ENCODE data around the gene SLC44A2.

The SLC44A2 gene

DNA sequence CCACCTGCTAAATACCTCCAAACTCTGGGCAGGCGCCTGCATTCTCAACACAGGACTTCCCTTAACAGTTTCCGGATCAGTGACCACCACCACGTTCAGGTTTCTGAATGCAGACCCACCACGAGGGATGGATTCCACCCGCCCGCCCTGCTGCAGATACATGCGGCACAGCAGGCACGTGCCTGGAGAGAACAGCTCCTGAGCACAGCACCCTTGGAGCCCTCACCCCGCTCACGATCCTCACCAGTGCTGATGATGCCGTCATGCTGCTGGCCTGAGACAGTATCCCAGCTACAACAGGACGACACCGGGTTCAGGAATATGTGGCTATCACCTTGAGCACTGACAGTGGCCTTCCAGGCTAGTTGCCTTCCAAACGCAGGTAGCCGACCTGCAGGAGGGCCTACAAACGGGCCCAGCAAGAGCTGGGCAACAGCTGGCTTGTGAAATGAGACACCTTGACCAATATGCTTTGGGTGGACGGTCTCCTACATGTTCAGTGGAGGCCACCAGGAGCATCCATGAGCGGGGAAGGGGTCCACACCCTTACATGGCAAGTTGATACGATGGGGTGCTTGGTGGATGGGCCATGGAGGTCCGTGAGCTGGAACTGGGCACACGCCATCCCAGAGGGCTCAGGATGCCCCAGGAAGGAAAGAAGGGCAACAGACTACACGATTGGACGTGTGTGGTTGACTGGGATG lies 66.0 kb downstream of the SLC44A2 start:
- CTCF ChIA-PET = no interaction called here
- TF ChIP-seq L3MBTL2 (conservative IDR thresholded peaks at IDR 0.05) = no peak
- no peak for TF ChIP-seq SUZ12 (IDR thresholded peaks at IDR 0.05)
- no peak for TF ChIP-seq HDGF (IDR thresholded peaks at IDR 0.05; ENCODE audit: borderline replicate concordance)
- TF ChIP-seq LEF1 (IDR thresholded peaks at IDR 0.05; ENCODE audit: borderline replicate concordance) = no peak
- TF ChIP-seq BHLHE40 (IDR thresholded peaks at IDR 0.05; ENCODE audit: borderline replicate concordance) = no peak
- no peak for TF ChIP-seq PKNOX1 (IDR thresholded peaks at IDR 0.05)
- TF ChIP-seq ZNF384 (IDR thresholded peaks at IDR 0.05) = no peak
- no peak for TF ChIP-seq SP1 (IDR thresholded peaks at IDR 0.05)
- TF ChIP-seq FOXM1 (IDR thresholded peaks at IDR 0.05; ENCODE audit: borderline replicate concordance) = no peak
- no peak for TF ChIP-seq NFRKB (IDR thresholded peaks at IDR 0.05)
- no peak for TF ChIP-seq FOXK2 (IDR thresholded peaks at IDR 0.05)
- TF ChIP-seq FOXA1 (IDR thresholded peaks at IDR 0.05) = no peak
- TF ChIP-seq CTBP1 (IDR thresholded peaks at IDR 0.05; ENCODE audit: borderline replicate concordance) = no peak
- TF ChIP-seq TARDBP (IDR thresholded peaks at IDR 0.05) = no peak
- TF ChIP-seq ELF4 (IDR thresholded peaks at IDR 0.05) = no peak
- TF ChIP-seq ARNT (IDR thresholded peaks at IDR 0.05) = no peak

GRCh38 chr19:10691883-10692282 lies 66.5 kb downstream of the SLC44A2 start:
- no peak for TF ChIP-seq ELF4 (IDR thresholded peaks at IDR 0.05)
- no peak for TF ChIP-seq SP1 (IDR thresholded peaks at IDR 0.05)
- TF ChIP-seq FOXM1 (IDR thresholded peaks at IDR 0.05; ENCODE audit: borderline replicate concordance) = no peak
- no peak for TF ChIP-seq TARDBP (IDR thresholded peaks at IDR 0.05)
- TF ChIP-seq BHLHE40 (IDR thresholded peaks at IDR 0.05; ENCODE audit: borderline replicate concordance) = no peak
- TF ChIP-seq ARNT (IDR thresholded peaks at IDR 0.05) = no peak
- TF ChIP-seq SUZ12 (IDR thresholded peaks at IDR 0.05) = no peak
- no peak for TF ChIP-seq LEF1 (IDR thresholded peaks at IDR 0.05; ENCODE audit: borderline replicate concordance)
- no peak for TF ChIP-seq NFRKB (IDR thresholded peaks at IDR 0.05)
- TF ChIP-seq ZNF384 (IDR thresholded peaks at IDR 0.05) = no peak
- TF ChIP-seq FOXK2 (IDR thresholded peaks at IDR 0.05) = no peak
- TF ChIP-seq CTBP1 (IDR thresholded peaks at IDR 0.05; ENCODE audit: borderline replicate concordance) = no peak
- TF ChIP-seq HDGF (IDR thresholded peaks at IDR 0.05; ENCODE audit: borderline replicate concordance) = no peak
- TF ChIP-seq PKNOX1 (IDR thresholded peaks at IDR 0.05) = no peak
- no peak for TF ChIP-seq L3MBTL2 (conservative IDR thresholded peaks at IDR 0.05)
- TF ChIP-seq FOXA1 (IDR thresholded peaks at IDR 0.05) = no peak
- ChIA-PET POLR2A (interaction anchor here (1.4 to 1.5 kb wide), 2 partner anchors 26 to 144 kb away, joined by 3 to 4 read pairs; partner anchors contain the start of genes DNM2 and TMED1), CTCF (no interaction called here)
- DNase-seq (ENCODE audit: extremely low spot score) = no peak

More for the DNA sequence above, 66.0 kb downstream of the SLC44A2 start:
- no peak for DNase-seq (ENCODE audit: extremely low spot score)
- POLR2A ChIA-PET = interaction anchor here (1.4 kb wide), 1 partner anchor 26 kb away, joined by 4 read pairs; the partner anchor contains the start of gene DNM2

- TF ChIP-seq TARDBP (IDR thresholded peaks at IDR 0.05) (no peak), LEF1 (IDR thresholded peaks at IDR 0.05; ENCODE audit: borderline replicate concordance) (no peak), ELF4 (IDR thresholded peaks at IDR 0.05) (no peak), FOXK2 (IDR thresholded peaks at IDR 0.05) (no peak), FOXM1 (IDR thresholded peaks at IDR 0.05; ENCODE audit: borderline replicate concordance) (no peak), HDGF (IDR thresholded peaks at IDR 0.05; ENCODE audit: borderline replicate concordance) (no peak), SUZ12 (IDR thresholded peaks at IDR 0.05) (no peak), CTBP1 (IDR thresholded peaks at IDR 0.05; ENCODE audit: borderline replicate concordance) (no peak), ARNT (IDR thresholded peaks at IDR 0.05) (no peak), PKNOX1 (IDR thresholded peaks at IDR 0.05) (no peak), L3MBTL2 (conservative IDR thresholded peaks at IDR 0.05) (no peak), SP1 (IDR thresholded peaks at IDR 0.05) (no peak)
- CTCF ChIA-PET = interaction anchor here (1.1 kb wide), 1 partner anchor 112 kb away, joined by 3 read pairs; no protein-coding TSS in a partner anchor
- POLR2A ChIA-PET = interaction anchor here (1.1 to 1.5 kb wide), 2 partner anchors 123 to 144 kb away, joined by 3 read pairs; partner anchors contain the start of gene TMED1
- DNase-seq (ENCODE audit: extremely low spot score) = no peak
Measured at GRCh38 chr19:10692673-10693264, 67.4 kb downstream of the SLC44A2 start.
